ENCODE measurements around the gene CNIH1. TPM values are rescaled to one million over a fixed set of nuclear protein-coding genes. Genes with fewer than 3 reads are reported as not detected.
A peak's percentile ranks its signal among the peaks of the same experiment; 100 is the strongest.

Gene CNIH1
- total and polyA plus RNA-seq, 12 donors: 24.5 to 328 (median 105) TPM

- TF ChIP-seq POLR2A (IDR thresholded peaks at IDR 0.05) (no peak), CTCF (IDR thresholded peaks at IDR 0.05) (no peak)
- intact Hi-C loops (cut with DNase I): no loop called here
- WGBS, 4 donors: 89 to 95% (median 92%) methylated on average over 4 of the region's 4 CpGs
- DNase-seq: no peak
- Histone ChIP-seq H3K4me1 (replicated peaks in 1 of 2) (peaks cover 0 to 40% of the 10 kb centered on the region in 2 donors), H3K4me3 (peak overlapping the region in 1 of 4 donors; percentile 66), H3K36me3 (replicated peaks in 1 of 2) (no peaks in the 10 kb centered on the region), H3K27ac (peak overlapping the region in 4 of 5 donors; percentile 32 to 93 (median 87)), H3K27me3 (no peaks in the 10 kb centered on the region), H3K9me3 (replicated peaks in 1 of 3) (no peaks in the 10 kb centered on the region)
Observed at GRCh38 chr14:54489731-54490444, 48.7 kb upstream of the CNIH1 start.

- TF ChIP-seq CTCF (IDR thresholded peaks at IDR 0.05) (peak in 1 of 6 experiments; percentile 29), POLR2A (IDR thresholded peaks at IDR 0.05) (no peak)
- Histone ChIP-seq H3K27me3 (no peaks in the 10 kb centered on the region), H3K4me1 (replicated peaks in 1 of 2) (peaks cover 0 to 45% of the 10 kb centered on the region in 2 donors), H3K27ac (peak overlapping the region; percentile 32 to 93 (median 82)), H3K36me3 (replicated peaks in 1 of 2) (no peaks in the 10 kb centered on the region), H3K9me3 (replicated peaks in 1 of 3) (no peaks in the 10 kb centered on the region), H3K4me3 (peak overlapping the region in 2 of 4 donors; percentile 66 to 87)
- 10 to 23% (median 18%) methylated on average over 5 of the region's 5 CpGs for WGBS, 4 donors
- intact Hi-C loops (cut with DNase I): no loop called here
- no peak for DNase-seq
Observed at GRCh38 chr14:54489318-54489683, 48.1 kb upstream of the CNIH1 start.

GRCh38 chr14:54488646-54489317, 47.6 kb upstream of the CNIH1 start, which contains the start of gene GMFB:
GMFB (minus strand) TSS chr14:54488980; CDS start chr14:54488927, 53 bp downstream.
- WGBS, 4 donors: 0% methylated on average over 22 to 51 of the region's 51 CpGs
- no peaks in the 10 kb centered on the region for H3K27me3 ChIP-seq
- DNase-seq: peak; percentile 92 to 96 (median 94)
- no peaks in the 10 kb centered on the region for H3K9me3 ChIP-seq (replicated peaks in 1 of 3)
- peaks cover 0 to 50% of the 10 kb centered on the region in 2 donors for H3K4me1 ChIP-seq (replicated peaks in 1 of 2)
- H3K4me3 ChIP-seq: peak within 1 kb of the TSS; percentile 40 to 88 (median 76)
- intact Hi-C loops (cut with DNase I): no loop called here
- H3K36me3 ChIP-seq (replicated peaks in 1 of 2): no peaks in the 10 kb centered on the region
- peak in 5 of 6 experiments; percentile 8 to 52 (median 45) for TF ChIP-seq CTCF (IDR thresholded peaks at IDR 0.05)
- TF ChIP-seq POLR2A (IDR thresholded peaks at IDR 0.05): peak; percentile 84 to 91
- H3K27ac ChIP-seq: peak within 1 kb of the TSS; percentile 79 to 93 (median 85)

- Histone ChIP-seq H3K4me1 (replicated peaks in 1 of 2) (peaks cover 0 to 55% of the 10 kb centered on the region in 2 donors), H3K27me3 (no peaks in the 10 kb centered on the region), H3K27ac (peak overlapping the region; percentile 79 to 93 (median 85)), H3K4me3 (peak overlapping the region; percentile 40 to 88 (median 76)), H3K9me3 (replicated peaks in 1 of 3) (no peaks in the 10 kb centered on the region), H3K36me3 (replicated peaks in 1 of 2) (no peaks in the 10 kb centered on the region)
- no peak for TF ChIP-seq POLR2A (IDR thresholded peaks at IDR 0.05)
- no peak for TF ChIP-seq CTCF (IDR thresholded peaks at IDR 0.05)
- no peak for DNase-seq
- intact Hi-C loops (cut with DNase I): no loop called here
- WGBS, 4 donors: 0% methylated on average over 9 of the region's 9 CpGs
Observed at GRCh38 chr14:54488318-54488645, 47.1 kb upstream of the CNIH1 start.
